PC-3 (cell line): ENCODE results near the gene GOLGA7B.

ENCODE experiments used
- CTCF ChIP-seq: fragments of 300-600 bp; sonication (generic); conservative IDR thresholded peaks from 2 replicates; pipeline ENCODE4 v1.5.1; 2017; ENCODE audit warnings: antibody characterized with exemption, low read depth, mild to moderate bottlenecking, low read length
- EZH2 ChIP-seq: fragments of 300-600 bp; sonication (generic); IDR thresholded peaks from one replicate; pipeline ENCODE4 v1.6.1; 2017; ENCODE audit warnings: antibody characterized with exemption, mild to moderate bottlenecking, low read length; ENCODE audit not compliant: unreplicated experiment
- EZH2phosphoT487 ChIP-seq: fragments of 300-600 bp; sonication (generic); IDR thresholded peaks from 2 replicates; pipeline ENCODE4 v1.6.1; 2018; ENCODE audit warnings: mild to moderate bottlenecking, antibody characterized with exemption, low read length, borderline replicate concordance

GRCh38 chr10:97868134-97868685, 18.6 kb downstream of the GOLGA7B start:
- no peak for TF ChIP-seq CTCF
- TF ChIP-seq EZH2: no peak
- no peak for TF ChIP-seq EZH2phosphoT487
